ENCODE measurements around the gene STUM. TPM values are rescaled to one million over a fixed set of nuclear protein-coding genes. Genes with fewer than 3 reads are reported as not detected.

Gene STUM
- polyA plus RNA-seq, 1 of the 3 experiments (the other 2 are of a cell fraction): not detected

DNA sequence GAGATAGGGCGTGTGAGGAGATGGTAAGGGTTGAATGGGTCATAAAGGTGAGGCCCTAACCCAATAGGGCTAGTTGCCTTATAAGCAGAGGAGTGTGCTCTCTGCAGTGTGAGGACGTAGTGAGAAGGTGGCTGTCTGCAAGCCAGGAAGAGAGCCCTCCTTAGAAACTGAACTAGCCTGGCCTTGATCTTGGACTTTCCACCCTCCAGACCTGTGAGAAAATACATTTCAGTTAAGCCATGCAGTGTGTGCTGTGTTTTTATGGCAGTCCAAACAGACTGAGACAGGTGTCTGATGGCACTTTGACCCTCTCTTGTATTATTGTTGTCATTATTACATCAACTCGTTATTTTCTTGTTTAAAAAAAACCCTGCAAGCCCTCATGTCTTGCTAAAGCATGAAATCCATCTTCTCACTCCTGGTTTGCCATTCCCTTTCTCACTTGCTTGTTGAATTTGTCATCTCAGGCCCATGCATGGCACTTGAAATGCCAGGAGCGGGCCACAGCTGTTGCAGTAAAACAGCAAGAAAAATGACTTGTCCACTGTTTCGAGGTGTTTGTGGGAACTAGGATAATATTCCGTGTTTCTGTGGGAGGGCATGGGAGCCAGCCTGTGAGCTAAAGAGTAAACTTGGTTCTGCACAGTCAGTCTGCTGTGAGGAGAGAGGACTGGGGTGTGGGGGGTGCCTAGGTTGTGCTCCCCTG is 78.6 kb downstream of the STUM start (continued):
- TF ChIP-seq IRF3 (IDR thresholded peaks at IDR 0.05; ENCODE audit: low read depth, low read length): no peak
- no peak for TF ChIP-seq RCOR1 (IDR thresholded peaks at IDR 0.05; ENCODE audit: low read length)

GRCh38 chr1:226627924-226628611 is 79.5 kb downstream of the STUM start:
- POLR2A ChIA-PET: no interaction called here
- CTCF ChIA-PET: interaction anchor here (0.5 to 2.7 kb wide), 6 partner anchors 7 to 478 kb away, joined by 3 to 14 read pairs (median 6); no protein-coding TSS in a partner anchor
- WGBS (ENCODE audit: low lambda C conversion rate): 70% methylated on average over 8 of the region's 11 CpGs
- H3K27me3 ChIP-seq (ENCODE audit: insufficient read depth): no peaks in the 10 kb centered on the region
- TF ChIP-seq SMC3 (IDR thresholded peaks at IDR 0.05; ENCODE audit: low read depth, low read length): no peak
- TF ChIP-seq RAD21 (IDR thresholded peaks at IDR 0.05; ENCODE audit: low read length): no peak
- TF ChIP-seq MXI1 (IDR thresholded peaks at IDR 0.05; ENCODE audit: low read depth, low read length): no peak
- TF ChIP-seq, protein P1, sequence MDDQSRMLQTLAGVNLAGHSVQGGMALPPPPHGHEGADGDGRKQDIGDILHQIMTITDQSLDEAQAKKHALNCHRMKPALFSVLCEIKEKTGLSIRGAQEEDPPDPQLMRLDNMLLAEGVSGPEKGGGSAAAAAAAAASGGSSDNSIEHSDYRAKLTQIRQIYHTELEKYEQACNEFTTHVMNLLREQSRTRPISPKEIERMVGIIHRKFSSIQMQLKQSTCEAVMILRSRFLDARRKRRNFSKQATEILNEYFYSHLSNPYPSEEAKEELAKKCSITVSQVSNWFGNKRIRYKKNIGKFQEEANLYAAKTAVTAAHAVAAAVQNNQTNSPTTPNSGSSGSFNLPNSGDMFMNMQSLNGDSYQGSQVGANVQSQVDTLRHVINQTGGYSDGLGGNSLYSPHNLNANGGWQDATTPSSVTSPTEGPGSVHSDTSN (IDR thresholded peaks at IDR 0.05): no peak
- no peak for TF ChIP-seq GATA2 (CRISPR knock-in tag; IDR thresholded peaks at IDR 0.05)
- TF ChIP-seq RCOR1 (IDR thresholded peaks at IDR 0.05; ENCODE audit: low read length): no peak
- TF ChIP-seq EZH2phosphoT487 (IDR thresholded peaks at IDR 0.05; ENCODE audit: borderline replicate concordance, low read depth): no peak
- no peak for TF ChIP-seq FOXJ3 (CRISPR knock-in tag; IDR thresholded peaks at IDR 0.05)
- no peak for TF ChIP-seq ELF1 (IDR thresholded peaks at IDR 0.05)
- TF ChIP-seq SIN3A (IDR thresholded peaks at IDR 0.05; ENCODE audit: borderline replicate concordance, low read depth, low read length): no peak
- TF ChIP-seq USF2 (IDR thresholded peaks at IDR 0.05; ENCODE audit: borderline replicate concordance, low read depth, low read length): no peak
- no peak for TF ChIP-seq EP300 (IDR thresholded peaks at IDR 0.05; ENCODE audit: borderline replicate concordance in 1 of 2, low read depth in 1 of 2, low read length in 1 of 2)
- TF ChIP-seq FOXM1 (IDR thresholded peaks at IDR 0.05; ENCODE audit: low read depth): no peak
- no peak for TF ChIP-seq TEAD4 (IDR thresholded peaks at IDR 0.05; ENCODE audit: borderline replicate concordance, insufficient read depth)
- TF ChIP-seq RXRA (IDR thresholded peaks at IDR 0.05; ENCODE audit: borderline replicate concordance, low read depth): no peak
- TF ChIP-seq RFX5 (IDR thresholded peaks at IDR 0.05; ENCODE audit: low read length): no peak
- no peak for TF ChIP-seq JUND (IDR thresholded peaks at IDR 0.05)
- TF ChIP-seq MEF2A (IDR thresholded peaks at IDR 0.05; ENCODE audit: borderline replicate concordance, low read depth): no peak
- no peak for TF ChIP-seq USF1 (IDR thresholded peaks at IDR 0.05; ENCODE audit: borderline replicate concordance, low read depth)
- no peak for DNase-seq
- no peak overlapping the region for H3K9ac ChIP-seq
- no peak overlapping the region for H3K4me2 ChIP-seq
- no peaks in the 10 kb centered on the region for H3K9me2 ChIP-seq
- H3K9me3 ChIP-seq: no peaks in the 10 kb centered on the region
- H3K4me1 ChIP-seq (ENCODE audit: control insufficient read depth in 1 of 2, insufficient read depth in 2 of 2, low read depth in 1 of 2, low read length in 1 of 2): no peaks in the 10 kb centered on the region; a peak in 1 of 4 replicates
- H3K27ac ChIP-seq (ENCODE audit: low read depth in 2 of 2, low read length in 1 of 2): no peak overlapping the region
- H3K36me3 ChIP-seq (replicated peaks in 1 of 2; ENCODE audit: control insufficient read depth in 1 of 2, insufficient read depth in 2 of 2, low read length in 1 of 2): no peaks in the 10 kb centered on the region
- no peaks in the 10 kb centered on the region for H3K79me2 ChIP-seq (ENCODE audit: insufficient read depth)
- H3K4me3 ChIP-seq (ENCODE audit: low read depth in 2 of 2, low read length in 1 of 2): no peak overlapping the region
- no peak overlapping the region for H2AFZ ChIP-seq (ENCODE audit: low read depth)
- no peaks in the 10 kb centered on the region for H4K20me1 ChIP-seq (ENCODE audit: insufficient read depth)
- H3F3A ChIP-seq (replicated peaks; ENCODE audit: insufficient read depth): no peaks in the 10 kb centered on the region
